ENCODE data around the gene PPP1R14D. TPM values are rescaled to one million over a fixed set of nuclear protein-coding genes. Genes with fewer than 3 reads are reported as not detected.
A peak's percentile ranks its signal among the peaks of the same experiment; 100 is the strongest.

The PPP1R14D gene
- total RNA-seq, 1 experiment from 2014 or later: 0.65 TPM

DNA sequence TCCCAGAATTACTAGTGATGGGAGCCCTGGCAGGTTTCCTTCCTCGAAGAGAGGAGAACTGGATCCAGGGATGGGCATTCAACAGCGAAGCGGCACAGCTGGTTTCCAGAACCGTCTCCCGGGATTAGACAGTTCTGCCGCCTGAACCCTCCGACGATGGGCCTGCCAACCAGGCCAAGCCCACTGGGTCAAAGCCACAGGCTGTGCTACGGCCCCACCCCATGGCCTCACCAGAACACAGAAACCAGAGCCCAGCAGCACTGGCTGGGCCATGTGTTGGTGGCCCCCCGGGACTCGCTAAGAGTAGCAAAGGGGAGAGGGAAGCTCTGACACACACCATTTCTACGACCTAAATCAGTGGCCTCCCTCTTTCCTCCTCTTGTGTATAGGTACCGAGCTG, 56.5 kb downstream of the PPP1R14D start:
- Histone ChIP-seq H3K36me3 (ENCODE audit: low read depth) (0 out of 2 replicates have a peak, but pooled peaks cover 4% of the 10 kb centered on the region), H3F3A (ENCODE audit: insufficient read depth, low read depth) (peaks cover 34% of the 10 kb centered on the region), H3K27me3 (ENCODE audit: insufficient read depth, low read depth) (no peaks in the 10 kb centered on the region), H4K20me1 (ENCODE audit: insufficient read depth) (no peaks in the 10 kb centered on the region), H3K27ac (no peak overlapping the region; the same call in 1 of the 2 replicates), H3K9me3 (ENCODE audit: insufficient read depth, low read depth) (no peaks in the 10 kb centered on the region), H3K9me2 (ENCODE audit: insufficient read depth) (no peaks in the 10 kb centered on the region), H3K4me2 (peak overlapping the region; percentile 77; the same call in 1 of the 2 replicates), H3K79me2 (ENCODE audit: low read depth) (no peaks in the 10 kb centered on the region), H2AFZ (no peak overlapping the region), H3K4me1 (replicated peaks; ENCODE audit: insufficient read depth) (peaks cover 44% of the 10 kb centered on the region), H3K4me3 (no peak overlapping the region)
- BruUV-seq (replicated peaks): no TSS peak
- DNase-seq: no peak
- intact Hi-C loops (cut with micrococcal nuclease; ENCODE audit: unreplicated experiment): loop anchor here (10.0 kb wide), 1 partner anchor 177 kb away; the partner anchor contains the start of gene KNL1
- TF ChIP-seq EZH2 (IDR thresholded peaks at IDR 0.05; ENCODE audit: low read depth) (no peak), CTCF (conservative IDR thresholded peaks at IDR 0.05) (no peak)
- CTCF ChIA-PET: interaction anchor here (0.9 kb wide), 1 partner anchor 25 kb away, joined by 4 read pairs; no protein-coding TSS in a partner anchor
- POLR2A ChIA-PET (ENCODE audit: unreplicated experiment): no interaction called here

- no peaks in the 10 kb centered on the region for H4K20me1 ChIP-seq (ENCODE audit: insufficient read depth)
- no peaks in the 10 kb centered on the region for H3K79me2 ChIP-seq (ENCODE audit: low read depth)
- no peak overlapping the region for H2AFZ ChIP-seq
- intact Hi-C loops (cut with micrococcal nuclease; ENCODE audit: unreplicated experiment): loop anchor here (10.0 kb wide), 1 partner anchor 176 kb away; the partner anchor contains the start of gene KNL1
- H3K27me3 ChIP-seq (ENCODE audit: insufficient read depth, low read depth): no peaks in the 10 kb centered on the region
- H3K27ac ChIP-seq: peak overlapping the region; percentile 83
- TF ChIP-seq CTCF (conservative IDR thresholded peaks at IDR 0.05): no peak
- H3F3A ChIP-seq (ENCODE audit: insufficient read depth, low read depth): peaks cover 34% of the 10 kb centered on the region
- H3K9me3 ChIP-seq (ENCODE audit: insufficient read depth, low read depth): no peaks in the 10 kb centered on the region
- no peaks in the 10 kb centered on the region for H3K9me2 ChIP-seq (ENCODE audit: insufficient read depth)
- peaks cover 45% of the 10 kb centered on the region for H3K4me1 ChIP-seq (replicated peaks; ENCODE audit: insufficient read depth)
- POLR2A ChIA-PET (ENCODE audit: unreplicated experiment): no interaction called here
- BruUV-seq (replicated peaks): no TSS peak
- CTCF ChIA-PET: interaction anchor here (0.9 kb wide), 1 partner anchor 24 kb away, joined by 4 read pairs; no protein-coding TSS in a partner anchor
- DNase-seq: no peak
- H3K4me3 ChIP-seq: no peak overlapping the region
- 0 out of 2 replicates have a peak, but pooled peaks cover 4% of the 10 kb centered on the region for H3K36me3 ChIP-seq (ENCODE audit: low read depth)
- H3K4me2 ChIP-seq: peak overlapping the region; percentile 77
Measured at GRCh38 chr15:40771242-40771641, 57.3 kb downstream of the PPP1R14D start.

DNA sequence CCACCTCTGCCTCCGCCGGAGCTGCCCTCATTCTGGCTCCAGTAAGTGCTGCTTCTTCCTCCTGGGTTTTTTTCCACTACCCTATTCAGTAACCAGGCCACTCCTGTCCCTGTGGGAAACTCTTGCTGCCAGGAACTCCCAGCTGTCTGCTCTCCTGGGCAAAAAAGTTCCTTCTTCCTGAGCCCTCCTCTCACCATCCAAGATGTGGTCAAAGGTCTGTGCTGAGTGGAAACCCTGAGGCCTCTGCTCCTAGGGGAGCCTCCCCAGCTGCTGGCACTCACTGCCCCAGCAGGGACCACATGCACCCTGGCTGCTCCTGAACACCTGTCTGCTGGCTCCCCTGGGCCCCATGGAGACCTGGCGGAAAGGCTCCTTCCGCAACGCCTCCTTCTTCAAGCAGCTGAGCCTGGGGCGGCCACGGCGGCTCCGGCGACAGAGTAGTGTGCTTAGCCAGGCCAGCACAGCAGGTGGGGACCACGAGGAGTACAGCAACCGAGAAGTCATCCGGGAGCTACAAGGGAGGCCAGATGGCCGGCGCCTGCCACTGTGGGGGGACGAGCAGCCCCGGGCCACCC, 58.3 kb downstream of the PPP1R14D start:
- Histone ChIP-seq H3K9me3 (ENCODE audit: insufficient read depth, low read depth) (no peaks in the 10 kb centered on the region), H3F3A (ENCODE audit: insufficient read depth, low read depth) (peaks cover 41% of the 10 kb centered on the region), H3K4me3 (peak overlapping the region; percentile 36; the same call in 1 of the 2 replicates), H3K4me2 (peak overlapping the region; percentile 77), H3K36me3 (ENCODE audit: low read depth) (no peaks in the 10 kb centered on the region), H2AFZ (no peak overlapping the region), H3K4me1 (replicated peaks; ENCODE audit: insufficient read depth) (peaks cover 53% of the 10 kb centered on the region), H3K79me2 (ENCODE audit: low read depth) (no peaks in the 10 kb centered on the region), H3K27ac (peak overlapping the region; percentile 83), H3K9me2 (ENCODE audit: insufficient read depth) (no peaks in the 10 kb centered on the region), H4K20me1 (ENCODE audit: insufficient read depth) (no peaks in the 10 kb centered on the region), H3K27me3 (ENCODE audit: insufficient read depth, low read depth) (no peaks in the 10 kb centered on the region)
- peak in 1 of 2 experiments; percentile 65 for DNase-seq
- ChIA-PET POLR2A (ENCODE audit: unreplicated experiment) (interaction anchor here (0.6 kb wide), 3 partner anchors 17 to 438 kb away, joined by 4 to 5 read pairs (median 5); no protein-coding TSS in a partner anchor), CTCF (interaction anchor here (0.5 to 2.0 kb wide), 4 partner anchors 9 to 124 kb away, joined by 4 to 20 read pairs (median 6); no protein-coding TSS in a partner anchor)
- no TSS peak for BruUV-seq (replicated peaks)
- TF ChIP-seq EZH2 (IDR thresholded peaks at IDR 0.05; ENCODE audit: low read depth): no peak
- TF ChIP-seq CTCF (conservative IDR thresholded peaks at IDR 0.05): no peak
- intact Hi-C loops (cut with micrococcal nuclease; ENCODE audit: unreplicated experiment): loop anchor here (10.0 kb wide), 1 partner anchor 175 kb away; the partner anchor contains the start of gene KNL1
